Measurements from ENCODE around the gene SEMA7A.

SEMA7A gene

GRCh38 chr15:74445816-74446763 lies 12.3 kb upstream of the SEMA7A start:
- DNase-seq = peak in 1 of 2 donors; percentile 24
- intact Hi-C loops (cut with DNase I; ENCODE audit: low total_unique reads) = no loop called here
- H3K4me3 ChIP-seq = no peak overlapping the region

GRCh38 chr15:74444106-74445062 lies 10.6 kb upstream of the SEMA7A start:
- no peaks in the 10 kb centered on the region for H3K4me1 ChIP-seq

More at GRCh38 chr15:74445816-74446763, 12.3 kb upstream of the SEMA7A start:
- Histone ChIP-seq H3K27ac (no peak overlapping the region), H3K36me3 (peaks cover 55 to 71% (median 58%) of the 10 kb centered on the region in 3 donors), H3K9me3 (no peaks in the 10 kb centered on the region), H3K4me1 (no peaks in the 10 kb centered on the region), H3K27me3 (no peaks in the 10 kb centered on the region)
- no peak for TF ChIP-seq CTCF (IDR thresholded peaks at IDR 0.05)

GRCh38 chr15:74443100-74443909 lies 9.5 kb upstream of the SEMA7A start:
- intact Hi-C loops (cut with DNase I; ENCODE audit: low total_unique reads) = no loop called here
- no peak for DNase-seq

More at GRCh38 chr15:74444106-74445062, 10.6 kb upstream of the SEMA7A start:
- H3K9me3 ChIP-seq = no peaks in the 10 kb centered on the region
- TF ChIP-seq CTCF (IDR thresholded peaks at IDR 0.05) = no peak
- no peaks in the 10 kb centered on the region for H3K27me3 ChIP-seq
- H3K4me3 ChIP-seq = no peak overlapping the region
- peaks cover 38 to 54% (median 41%) of the 10 kb centered on the region in 3 donors for H3K36me3 ChIP-seq
- no peak overlapping the region for H3K27ac ChIP-seq
- DNase-seq = no peak
- intact Hi-C loops (cut with DNase I; ENCODE audit: low total_unique reads) = no loop called here

DNA sequence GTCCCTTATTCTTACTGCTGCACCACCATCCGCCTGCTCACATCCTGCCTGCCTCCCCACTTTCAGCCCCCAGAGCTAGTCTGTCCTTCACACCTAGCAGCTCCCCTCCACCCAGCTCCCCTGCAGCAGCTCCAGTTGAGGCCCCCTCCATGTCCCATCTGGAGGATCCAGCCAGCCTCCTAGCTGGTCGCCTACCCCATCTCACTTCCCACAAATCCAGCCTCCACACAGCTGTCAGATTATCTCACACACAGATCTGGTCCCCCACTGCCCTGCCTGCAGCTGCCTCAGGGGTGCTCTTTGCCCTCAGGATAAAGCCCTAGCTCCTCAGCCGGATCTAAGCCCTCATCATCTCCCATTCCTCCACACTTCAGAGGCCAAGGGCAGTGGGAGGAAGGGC lies 8.8 kb upstream of the SEMA7A start:
- no peak for DNase-seq
- Histone ChIP-seq H3K4me1 (no peaks in the 10 kb centered on the region), H3K27ac (no peak overlapping the region), H3K9me3 (no peaks in the 10 kb centered on the region), H3K4me3 (no peak overlapping the region), H3K27me3 (no peaks in the 10 kb centered on the region), H3K36me3 (peaks cover 20 to 36% (median 25%) of the 10 kb centered on the region in 3 donors)
- intact Hi-C loops (cut with DNase I; ENCODE audit: low total_unique reads) = no loop called here
- no peak for TF ChIP-seq CTCF (IDR thresholded peaks at IDR 0.05)

More at GRCh38 chr15:74443100-74443909, 9.5 kb upstream of the SEMA7A start:
- no peak overlapping the region for H3K27ac ChIP-seq
- no peaks in the 10 kb centered on the region for H3K27me3 ChIP-seq
- no peak overlapping the region for H3K4me3 ChIP-seq
- TF ChIP-seq CTCF (IDR thresholded peaks at IDR 0.05) = no peak
- no peaks in the 10 kb centered on the region for H3K4me1 ChIP-seq
- peaks cover 27 to 43% (median 32%) of the 10 kb centered on the region in 3 donors for H3K36me3 ChIP-seq
- no peaks in the 10 kb centered on the region for H3K9me3 ChIP-seq

DNA sequence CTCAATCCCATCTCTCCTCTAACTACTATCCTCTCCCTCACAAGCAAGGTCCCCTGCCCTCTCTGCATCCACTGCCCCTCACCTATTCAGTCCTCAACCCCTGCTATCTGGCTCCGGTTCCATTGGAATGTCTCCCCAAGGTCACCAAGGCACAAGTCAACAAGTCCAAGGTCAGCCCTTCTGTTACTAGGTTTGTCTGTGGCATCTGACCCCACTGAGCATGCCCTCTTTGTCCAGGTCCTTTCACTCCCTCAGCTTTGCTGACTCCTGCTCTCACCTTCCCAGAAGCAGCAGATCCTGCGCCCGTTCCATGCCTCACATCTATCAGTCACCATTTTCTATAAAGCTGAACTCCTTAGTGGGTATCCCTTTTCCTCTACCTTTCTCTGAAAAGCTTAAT lies 8.3 kb upstream of the SEMA7A start:
- H3K27me3 ChIP-seq = no peaks in the 10 kb centered on the region
- DNase-seq = no peak
- H3K9me3 ChIP-seq = no peaks in the 10 kb centered on the region
- H3K4me1 ChIP-seq = no peaks in the 10 kb centered on the region
- TF ChIP-seq CTCF (IDR thresholded peaks at IDR 0.05) = no peak
- H3K36me3 ChIP-seq = peaks cover 15 to 30% (median 19%) of the 10 kb centered on the region in 3 donors
- intact Hi-C loops (cut with DNase I; ENCODE audit: low total_unique reads) = no loop called here
- no peak overlapping the region for H3K27ac ChIP-seq
- H3K4me3 ChIP-seq = no peak overlapping the region

Measured in tibial artery (tissue), 4 donors.